Activated CD4-positive, alpha-beta T cell treated with anti-CD3 and anti-CD28 coated beads for 1 hour (primary cell): ENCODE measurements around the gene ALG2.

ENCODE experiments used
- DNase-seq: peaks from one replicate; pipeline ENCODE4 v3.0.0-alpha.2; 2020

The ALG2 gene

GRCh38 chr9:99169982-99170761 is 51.6 kb downstream of the ALG2 start:
- no peak for DNase-seq

GRCh38 chr9:99169086-99169485 is 52.7 kb downstream of the ALG2 start:
- DNase-seq, result no peak

- DNase-seq, result no peak
These were observed 54.0 kb downstream of the ALG2 start for GRCh38 chr9:99167694-99168093.

GRCh38 chr9:99167119-99167518 is 54.6 kb downstream of the ALG2 start:
- no peak for DNase-seq
